ENCODE measurements around the gene SLX4IP.

Gene SLX4IP

GRCh38 chr20:10641893-10642292 lies 206.8 kb downstream of the SLX4IP start:
- H3K9me3 ChIP-seq (ENCODE audit: control insufficient read depth, low read length) = no peaks in the 10 kb centered on the region
- H3K4me1 ChIP-seq (ENCODE audit: control insufficient read depth, insufficient read depth, low read length) = peaks cover 13% of the 10 kb centered on the region
- peaks cover 68% of the 10 kb centered on the region for H3K36me3 ChIP-seq (ENCODE audit: control insufficient read depth, insufficient read depth, low read length)
- H3K4me3 ChIP-seq (ENCODE audit: low read length) = no peak overlapping the region
- no peak overlapping the region for H3K9ac ChIP-seq (ENCODE audit: low read length)
- no peaks in the 10 kb centered on the region for H3K27me3 ChIP-seq (ENCODE audit: control insufficient read depth, insufficient read depth, low read length)

GRCh38 chr20:10642856-10643559 lies 207.9 kb downstream of the SLX4IP start:
- Histone ChIP-seq H3K36me3 (ENCODE audit: control insufficient read depth, insufficient read depth, low read length) (peaks cover 69% of the 10 kb centered on the region), H3K9ac (ENCODE audit: low read length) (no peak overlapping the region), H3K27me3 (ENCODE audit: control insufficient read depth, insufficient read depth, low read length) (no peaks in the 10 kb centered on the region), H3K4me3 (ENCODE audit: low read length) (no peak overlapping the region), H3K9me3 (ENCODE audit: control insufficient read depth, low read length) (no peaks in the 10 kb centered on the region), H3K4me1 (ENCODE audit: control insufficient read depth, insufficient read depth, low read length) (peaks cover 4% of the 10 kb centered on the region)

- Histone ChIP-seq H3K9ac (ENCODE audit: low read length) (no peak overlapping the region), H3K4me3 (ENCODE audit: low read length) (no peak overlapping the region), H3K27me3 (ENCODE audit: control insufficient read depth, insufficient read depth, low read length) (no peaks in the 10 kb centered on the region), H3K36me3 (ENCODE audit: control insufficient read depth, insufficient read depth, low read length) (peaks cover 69% of the 10 kb centered on the region), H3K4me1 (ENCODE audit: control insufficient read depth, insufficient read depth, low read length) (peaks cover 4% of the 10 kb centered on the region), H3K9me3 (ENCODE audit: control insufficient read depth, low read length) (no peaks in the 10 kb centered on the region)
These were observed 208.4 kb downstream of the SLX4IP start for GRCh38 chr20:10643560-10643873.

- Histone ChIP-seq H3K9ac (ENCODE audit: low read length) (no peak overlapping the region), H3K36me3 (ENCODE audit: control insufficient read depth, insufficient read depth, low read length) (peaks cover 68% of the 10 kb centered on the region), H3K4me1 (ENCODE audit: control insufficient read depth, insufficient read depth, low read length) (no peaks in the 10 kb centered on the region), H3K4me3 (ENCODE audit: low read length) (no peak overlapping the region), H3K27me3 (ENCODE audit: control insufficient read depth, insufficient read depth, low read length) (no peaks in the 10 kb centered on the region), H3K9me3 (ENCODE audit: control insufficient read depth, low read length) (no peaks in the 10 kb centered on the region)
These were observed 209.5 kb downstream of the SLX4IP start for GRCh38 chr20:10644458-10645204.

GRCh38 chr20:10645205-10645570 lies 210.1 kb downstream of the SLX4IP start:
- no peaks in the 10 kb centered on the region for H3K9me3 ChIP-seq (ENCODE audit: control insufficient read depth, low read length)
- H3K4me3 ChIP-seq (ENCODE audit: low read length) = no peak overlapping the region
- H3K9ac ChIP-seq (ENCODE audit: low read length) = no peak overlapping the region
- H3K4me1 ChIP-seq (ENCODE audit: control insufficient read depth, insufficient read depth, low read length) = peaks cover 4% of the 10 kb centered on the region
- H3K27me3 ChIP-seq (ENCODE audit: control insufficient read depth, insufficient read depth, low read length) = no peaks in the 10 kb centered on the region
- peaks cover 68% of the 10 kb centered on the region for H3K36me3 ChIP-seq (ENCODE audit: control insufficient read depth, insufficient read depth, low read length)

- no peak overlapping the region for H3K9ac ChIP-seq (ENCODE audit: low read length)
- H3K4me1 ChIP-seq (ENCODE audit: control insufficient read depth, insufficient read depth, low read length) = peaks cover 12% of the 10 kb centered on the region
- H3K27me3 ChIP-seq (ENCODE audit: control insufficient read depth, insufficient read depth, low read length) = no peaks in the 10 kb centered on the region
- peaks cover 68% of the 10 kb centered on the region for H3K36me3 ChIP-seq (ENCODE audit: control insufficient read depth, insufficient read depth, low read length)
- H3K9me3 ChIP-seq (ENCODE audit: control insufficient read depth, low read length) = no peaks in the 10 kb centered on the region
- H3K4me3 ChIP-seq (ENCODE audit: low read length) = no peak overlapping the region
These were observed 210.9 kb downstream of the SLX4IP start for GRCh38 chr20:10646006-10646405.

GRCh38 chr20:10646886-10647420 lies 211.8 kb downstream of the SLX4IP start:
- no peak overlapping the region for H3K4me3 ChIP-seq (ENCODE audit: low read length)
- H3K9me3 ChIP-seq (ENCODE audit: control insufficient read depth, low read length) = no peaks in the 10 kb centered on the region
- H3K36me3 ChIP-seq (ENCODE audit: control insufficient read depth, insufficient read depth, low read length) = peaks cover 67% of the 10 kb centered on the region
- H3K9ac ChIP-seq (ENCODE audit: low read length) = no peak overlapping the region
- no peaks in the 10 kb centered on the region for H3K27me3 ChIP-seq (ENCODE audit: control insufficient read depth, insufficient read depth, low read length)
- peaks cover 16% of the 10 kb centered on the region for H3K4me1 ChIP-seq (ENCODE audit: control insufficient read depth, insufficient read depth, low read length)

- Histone ChIP-seq H3K36me3 (ENCODE audit: control insufficient read depth, insufficient read depth, low read length) (peaks cover 66% of the 10 kb centered on the region), H3K4me3 (ENCODE audit: low read length) (no peak overlapping the region), H3K9ac (ENCODE audit: low read length) (no peak overlapping the region), H3K27me3 (ENCODE audit: control insufficient read depth, insufficient read depth, low read length) (no peaks in the 10 kb centered on the region), H3K9me3 (ENCODE audit: control insufficient read depth, low read length) (no peaks in the 10 kb centered on the region), H3K4me1 (ENCODE audit: control insufficient read depth, insufficient read depth, low read length) (peaks cover 16% of the 10 kb centered on the region)
These were observed 212.4 kb downstream of the SLX4IP start for GRCh38 chr20:10647471-10647870.

- peaks cover 68% of the 10 kb centered on the region for H3K36me3 ChIP-seq (ENCODE audit: control insufficient read depth, insufficient read depth, low read length)
- no peaks in the 10 kb centered on the region for H3K27me3 ChIP-seq (ENCODE audit: control insufficient read depth, insufficient read depth, low read length)
- H3K4me1 ChIP-seq (ENCODE audit: control insufficient read depth, insufficient read depth, low read length) = peaks cover 16% of the 10 kb centered on the region
These were observed 212.8 kb downstream of the SLX4IP start for GRCh38 chr20:10647909-10648308.

GRCh38 chr20:10648651-10649050 lies 213.5 kb downstream of the SLX4IP start:
- H3K4me3 ChIP-seq (ENCODE audit: low read length) = no peak overlapping the region
- H3K9me3 ChIP-seq (ENCODE audit: control insufficient read depth, low read length) = no peaks in the 10 kb centered on the region
- H3K36me3 ChIP-seq (ENCODE audit: control insufficient read depth, insufficient read depth, low read length) = peaks cover 64% of the 10 kb centered on the region
- H3K9ac ChIP-seq (ENCODE audit: low read length) = no peak overlapping the region
- no peaks in the 10 kb centered on the region for H3K27me3 ChIP-seq (ENCODE audit: control insufficient read depth, insufficient read depth, low read length)
- H3K4me1 ChIP-seq (ENCODE audit: control insufficient read depth, insufficient read depth, low read length) = peaks cover 16% of the 10 kb centered on the region

More at GRCh38 chr20:10647909-10648308, 212.8 kb downstream of the SLX4IP start:
- Histone ChIP-seq H3K9me3 (ENCODE audit: control insufficient read depth, low read length) (no peaks in the 10 kb centered on the region), H3K9ac (ENCODE audit: low read length) (no peak overlapping the region), H3K4me3 (ENCODE audit: low read length) (no peak overlapping the region)

- Histone ChIP-seq H3K36me3 (ENCODE audit: control insufficient read depth, insufficient read depth, low read length) (peaks cover 59% of the 10 kb centered on the region), H3K9ac (ENCODE audit: low read length) (no peak overlapping the region), H3K9me3 (ENCODE audit: control insufficient read depth, low read length) (no peaks in the 10 kb centered on the region), H3K27me3 (ENCODE audit: control insufficient read depth, insufficient read depth, low read length) (no peaks in the 10 kb centered on the region), H3K4me1 (ENCODE audit: control insufficient read depth, insufficient read depth, low read length) (peaks cover 20% of the 10 kb centered on the region), H3K4me3 (ENCODE audit: low read length) (no peak overlapping the region)
These were observed 214.1 kb downstream of the SLX4IP start for GRCh38 chr20:10649080-10649796.

GRCh38 chr20:10649797-10650160 lies 214.7 kb downstream of the SLX4IP start:
- Histone ChIP-seq H3K27me3 (ENCODE audit: control insufficient read depth, insufficient read depth, low read length) (no peaks in the 10 kb centered on the region), H3K4me3 (ENCODE audit: low read length) (no peak overlapping the region), H3K9me3 (ENCODE audit: control insufficient read depth, low read length) (no peaks in the 10 kb centered on the region), H3K4me1 (ENCODE audit: control insufficient read depth, insufficient read depth, low read length) (peaks cover 25% of the 10 kb centered on the region), H3K9ac (ENCODE audit: low read length) (no peak overlapping the region), H3K36me3 (ENCODE audit: control insufficient read depth, insufficient read depth, low read length) (peaks cover 53% of the 10 kb centered on the region)

Data from mucosa of stomach (tissue), 1 donor.